ENCODE results near the gene ARHGAP15.

GRCh38 chr2:143807671-143808070 is 678.5 kb downstream of the ARHGAP15 start:
- TF ChIP-seq CTCF (IDR thresholded peaks at IDR 0.05; ENCODE audit: insufficient read depth, low read depth, low read length) = no peak
- TF ChIP-seq EZH2 (IDR thresholded peaks at IDR 0.05; ENCODE audit: insufficient read depth, low read length) = no peak
